M059J (cell line): ENCODE results near the gene SRRD. TPM values are rescaled to one million over a fixed set of nuclear protein-coding genes. Genes with fewer than 3 reads are reported as not detected.
"Not testable (repeated sequence)": the region's sequence is repeated elsewhere in the genome, so short reads cannot be mapped to it uniquely, and the experiment has no call there.

ENCODE experiments used
- DNase-seq: peaks from one replicate; pipeline ENCODE4 v3.0.0-alpha.2; 2012; ENCODE audit warnings: low read depth
- total RNA-seq: library from RNA; depleted of rRNA; stranded (reverse); fragments of >200 nt; shearing (Covaris generic); gene quantifications from 2 replicates; pipeline ENCODE4 v1.2.3, GENCODE V29; 2014; rRNA removed

The SRRD gene
- total RNA-seq, result 20.1 and 24.0 TPM in 2 replicates

- peak; percentile 81 for DNase-seq
Measured at GRCh38 chr22:26483439-26484359, at the start of gene SRRD, which contains the start of gene HPS4. Gene SRRD (plus strand): TSS chr22:26483877. CDS start chr22:26483891, 14 bp downstream. Gene HPS4 (minus strand): TSS chr22:26483783. CDS start chr22:26481762, 2,021 bp downstream.

- no peak for DNase-seq
Measured at GRCh38 chr22:26435327-26436093, 48.2 kb upstream of the SRRD start.

- DNase-seq, result no peak
Measured at GRCh38 chr22:26436903-26437515, 46.7 kb upstream of the SRRD start.

- no peak for DNase-seq
Measured at GRCh38 chr22:26437694-26438392, 45.8 kb upstream of the SRRD start.

DNA sequence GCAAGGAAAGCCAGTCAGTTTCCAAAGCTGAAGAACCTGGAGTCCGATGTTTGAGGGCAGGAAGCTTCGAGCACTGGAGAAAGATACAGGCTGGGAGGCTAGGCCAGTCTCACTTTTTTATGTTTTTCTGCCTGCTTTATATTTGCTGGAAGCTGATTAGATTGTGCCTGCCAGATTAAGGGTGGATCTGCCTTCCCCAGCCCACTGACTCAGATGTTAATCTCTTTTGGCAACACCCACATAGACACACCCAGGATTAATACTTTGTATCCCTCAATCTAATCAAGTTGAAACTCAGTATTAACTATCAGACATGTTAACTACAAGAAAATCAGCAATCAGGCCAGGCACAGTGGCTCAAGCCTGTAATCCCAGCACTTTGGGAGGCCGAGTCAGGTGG, 44.9 kb upstream of the SRRD start:
- DNase-seq, result not testable (repeated sequence)

- DNase-seq, result no peak
Measured at GRCh38 chr22:26439559-26439958, 44.1 kb upstream of the SRRD start.

- DNase-seq, result no peak
Measured at GRCh38 chr22:26442086-26442756, 41.5 kb upstream of the SRRD start.

- no peak for DNase-seq
Measured at GRCh38 chr22:26443901-26444690, 39.6 kb upstream of the SRRD start.

- no peak for DNase-seq
Measured at GRCh38 chr22:26444777-26445176, 38.9 kb upstream of the SRRD start.

DNA sequence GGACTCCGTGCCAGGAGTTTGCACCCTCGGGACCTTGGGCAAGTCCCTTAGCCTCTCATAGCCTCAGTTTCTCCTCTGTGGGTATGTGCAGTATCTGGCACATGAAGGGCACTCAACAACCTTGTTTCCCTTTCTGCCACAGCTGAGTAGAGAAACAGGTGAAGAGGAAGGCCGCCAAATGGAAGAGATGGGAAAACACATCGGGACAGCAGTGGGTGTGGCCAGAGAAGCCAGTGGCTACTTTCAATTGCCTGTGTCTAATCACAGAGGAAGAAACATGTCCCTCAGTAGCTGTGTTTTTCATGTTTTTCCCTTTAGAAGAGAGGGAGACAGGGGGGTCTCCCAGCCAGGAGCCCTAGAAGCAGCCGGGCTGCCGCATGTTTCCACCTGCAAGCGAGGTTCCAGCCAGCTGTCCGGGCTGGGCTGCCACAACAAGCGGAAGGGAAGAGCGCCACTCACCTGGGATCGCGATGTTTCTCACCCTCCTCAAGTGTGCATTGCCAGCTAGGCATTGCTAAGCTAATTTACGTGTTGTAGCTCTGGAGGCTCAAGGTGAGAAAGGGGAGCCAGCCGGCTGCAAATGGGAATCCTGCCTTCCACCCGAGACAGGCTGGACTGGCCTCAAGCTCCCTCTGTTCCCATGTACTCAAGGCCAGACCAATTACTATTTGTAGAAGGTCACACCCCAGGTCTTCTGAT, 38.0 kb upstream of the SRRD start:
- no peak for DNase-seq

- DNase-seq, result no peak
Measured at GRCh38 chr22:26446808-26447515, 36.7 kb upstream of the SRRD start.

- DNase-seq, result no peak
Measured at GRCh38 chr22:26447584-26448329, 35.9 kb upstream of the SRRD start.

- DNase-seq, result no peak
Measured at GRCh38 chr22:26448334-26448733, 35.3 kb upstream of the SRRD start.

- no peak for DNase-seq
Measured at GRCh38 chr22:26448941-26449340, 34.7 kb upstream of the SRRD start.

GRCh38 chr22:26450453-26451185, 33.1 kb upstream of the SRRD start:
- no peak for DNase-seq

DNA sequence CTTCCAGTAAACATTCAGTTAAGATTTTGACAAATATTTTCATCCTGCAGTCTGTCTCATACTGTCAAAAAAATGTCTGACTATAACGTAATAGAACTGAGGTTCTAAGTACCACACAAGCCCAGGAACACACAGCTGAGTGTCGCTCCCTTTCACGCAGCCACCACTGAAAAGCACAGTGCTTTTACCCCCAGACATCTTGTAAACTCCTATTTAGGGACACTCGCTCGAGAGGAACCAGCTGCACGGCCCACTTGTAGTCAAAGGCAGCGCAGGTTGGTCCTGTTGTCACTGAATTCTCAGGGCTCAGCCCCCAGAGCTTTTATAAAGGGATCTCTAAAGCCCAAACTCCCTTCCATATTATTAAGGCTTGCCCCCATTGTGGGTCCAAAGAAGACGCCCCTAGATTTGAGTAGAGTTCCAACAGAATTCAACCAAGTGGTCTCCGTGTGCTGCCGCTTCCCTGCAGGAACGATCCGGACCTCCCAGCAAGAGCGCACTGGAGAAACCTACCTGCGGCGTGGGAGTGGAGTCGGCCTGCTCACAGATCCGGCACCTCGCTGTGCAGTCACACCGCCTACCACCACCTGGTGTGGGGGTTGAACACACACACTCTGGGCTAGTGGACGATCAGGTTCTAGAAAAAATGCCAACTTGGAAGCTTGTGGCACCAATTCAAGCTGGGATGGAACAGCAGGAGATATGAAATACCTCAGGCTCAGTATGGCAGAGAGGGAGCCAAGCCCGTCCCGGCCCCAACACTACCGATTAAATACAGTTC, 31.3 kb upstream of the SRRD start:
- DNase-seq, result no peak

DNA sequence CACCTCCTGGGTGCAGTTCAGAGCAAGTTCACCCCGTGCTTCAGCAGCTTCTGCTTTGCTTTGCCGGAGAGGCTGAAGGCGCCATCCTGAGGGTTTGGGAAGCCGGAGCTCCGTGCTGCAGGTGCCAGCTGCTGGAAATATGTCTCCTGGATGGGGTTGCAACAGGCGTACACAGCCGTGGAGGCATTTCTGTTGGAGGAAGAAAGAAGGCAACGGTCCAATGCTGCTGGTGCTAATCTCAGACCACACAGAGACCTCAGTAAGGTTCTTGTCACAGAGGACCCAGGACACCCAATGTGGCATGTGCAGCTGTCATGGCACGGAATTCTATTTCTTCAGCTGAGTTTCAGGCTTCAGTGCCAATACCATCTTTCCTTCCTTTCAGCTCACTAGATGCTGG, 30.5 kb upstream of the SRRD start:
- DNase-seq, result no peak
